ENCODE results near the gene NR1D1. TPM values are rescaled to one million over a fixed set of nuclear protein-coding genes. Genes with fewer than 3 reads are reported as not detected.

NR1D1 gene
- total and polyA plus RNA-seq, 2 of the 13 experiments (the other 11 are each of a cell fraction or from before 2014, with no cell fraction given): 2.1 to 2.7 TPM

DNA sequence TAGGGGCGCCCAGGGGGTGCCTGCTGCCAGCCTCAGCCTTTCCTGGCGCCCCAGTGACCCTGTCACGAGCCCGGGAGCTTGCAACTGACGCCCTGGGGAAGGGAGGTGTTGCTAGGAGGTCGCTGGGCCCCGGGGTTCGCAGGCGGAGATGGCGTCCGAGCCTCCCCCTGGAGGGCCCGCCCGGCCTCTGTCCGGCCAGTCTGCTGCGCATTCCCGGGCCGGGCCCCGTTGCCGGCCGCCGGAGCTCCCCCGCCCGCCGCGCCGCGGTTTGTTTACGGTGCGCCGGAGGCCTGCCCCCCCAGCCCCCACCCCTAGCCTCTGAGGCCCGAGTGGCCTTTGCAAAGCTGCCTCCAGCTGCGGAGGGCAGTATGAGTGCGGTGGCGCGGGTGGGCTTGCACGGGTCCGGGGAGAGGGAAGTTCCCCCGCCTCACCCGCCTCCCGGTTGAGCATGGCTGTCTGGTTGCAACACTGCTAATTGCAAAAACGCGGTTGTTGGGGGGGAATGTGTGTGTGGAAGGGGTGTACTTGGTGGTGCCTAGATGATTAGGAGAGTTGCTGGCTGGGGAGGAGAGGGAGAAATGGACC lies 37.1 kb downstream of the NR1D1 start (continued):
- TF ChIP-seq IKZF4 (CRISPR knock-in tag; IDR thresholded peaks at IDR 0.05; ENCODE audit: borderline replicate concordance, low read depth, not compliant biosample characterization) (no peak), ZNF451 (CRISPR knock-in tag; IDR thresholded peaks at IDR 0.05) (no peak; the same call in 1 of the 2 replicates), ZNF841 (CRISPR knock-in tag; IDR thresholded peaks at IDR 0.05; ENCODE audit: borderline replicate concordance) (no peak), YEATS4 (CRISPR knock-in tag; IDR thresholded peaks at IDR 0.05; ENCODE audit: borderline replicate concordance) (peak; percentile 70; the same call in 1 of the 2 replicates), SOX6 (IDR thresholded peaks at IDR 0.05) (no peak), SOX6 (CRISPR knock-in tag; IDR thresholded peaks at IDR 0.05) (peak; percentile 40), ARID2 (CRISPR knock-in tag; IDR thresholded peaks at IDR 0.05; ENCODE audit: borderline replicate concordance) (no peak), ZNF468 (CRISPR knock-in tag; IDR thresholded peaks at IDR 0.05) (no peak), ESRRA (CRISPR knock-in tag; IDR thresholded peaks at IDR 0.05; ENCODE audit: low read depth) (peak; percentile 69; the same call in 1 of the 2 replicates), U2AF1 (optimal IDR thresholded peaks at IDR 0.05; ENCODE audit: low read depth, low read length) (peak; percentile 83), ZNF337 (CRISPR knock-in tag; IDR thresholded peaks at IDR 0.05; ENCODE audit: borderline replicate concordance, low read depth) (peak; percentile 37; the same call in 1 of the 2 replicates), ZBTB2 (CRISPR knock-in tag; IDR thresholded peaks at IDR 0.05; ENCODE audit: low read depth) (peak; percentile 87), CENPX (CRISPR knock-in tag; IDR thresholded peaks at IDR 0.05) (no peak), HIC2 (CRISPR knock-in tag; IDR thresholded peaks at IDR 0.05; ENCODE audit: low read depth) (peak; percentile 42; the same call in 1 of the 2 replicates), CSRNP1 (CRISPR knock-in tag; IDR thresholded peaks at IDR 0.05) (0 out of 2 replicates have a peak, but pooled peaks have one; percentile 33), ZNF33B (CRISPR knock-in tag; IDR thresholded peaks at IDR 0.05) (no peak), ZNF776 (CRISPR knock-in tag; IDR thresholded peaks at IDR 0.05) (0 out of 2 replicates have a peak, but pooled peaks have one; percentile 45), FOXP4 (CRISPR knock-in tag; IDR thresholded peaks at IDR 0.05) (peak; percentile 37; the same call in 1 of the 2 replicates), MZF1 (CRISPR knock-in tag; IDR thresholded peaks at IDR 0.05; ENCODE audit: borderline replicate concordance) (no peak)
- TF ChIP-seq, protein P1, sequence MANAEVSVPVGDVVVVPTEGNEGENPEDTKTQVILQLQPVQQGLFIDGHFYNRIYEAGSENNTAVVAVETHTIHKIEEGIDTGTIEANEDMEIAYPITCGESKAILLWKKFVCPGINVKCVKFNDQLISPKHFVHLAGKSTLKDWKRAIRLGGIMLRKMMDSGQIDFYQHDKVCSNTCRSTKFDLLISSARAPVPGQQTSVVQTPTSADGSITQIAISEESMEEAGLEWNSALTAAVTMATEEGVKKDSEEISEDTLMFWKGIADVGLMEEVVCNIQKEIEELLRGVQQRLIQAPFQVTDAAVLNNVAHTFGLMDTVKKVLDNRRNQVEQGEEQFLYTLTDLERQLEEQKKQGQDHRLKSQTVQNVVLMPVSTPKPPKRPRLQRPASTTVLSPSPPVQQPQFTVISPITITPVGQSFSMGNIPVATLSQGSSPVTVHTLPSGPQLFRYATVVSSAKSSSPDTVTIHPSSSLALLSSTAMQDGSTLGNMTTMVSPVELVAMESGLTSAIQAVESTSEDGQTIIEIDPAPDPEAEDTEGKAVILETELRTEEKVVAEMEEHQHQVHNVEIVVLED (CRISPR knock-in tag; IDR thresholded peaks at IDR 0.05; ENCODE audit: borderline replicate concordance): 0 out of 2 replicates have a peak, but pooled peaks have one; percentile 37
